Renal pelvis (tissue), 4 donors: ENCODE results near the gene TXLNA. TPM values are rescaled to one million over a fixed set of nuclear protein-coding genes. Genes with fewer than 3 reads are reported as not detected.

Experiments
- DNase-seq: peaks from one replicate; pipeline ENCODE4 v3.0.0-alpha.2; 2013
- polyA plus RNA-seq, 3 donors: library from polyadenylated mRNA; unstranded; fragments of 120-200 nt; gene quantifications; one replicate each; pipeline ENCODE4 v1.2.1, GENCODE V29; 2013; ENCODE audit not compliant: insufficient read length in 3 of 3

Gene TXLNA
- polyA plus RNA-seq, 3 donors, result 48.9 to 51.0 (median 49.2) TPM

- DNase-seq, result peak; percentile 83
These were observed 60.9 kb downstream of the TXLNA start for GRCh38 chr1:32240140-32240951.

GRCh38 chr1:32241001-32241763 is 61.7 kb downstream of the TXLNA start:
- DNase-seq, result no peak

GRCh38 chr1:32242341-32242851 is 62.9 kb downstream of the TXLNA start:
- no peak for DNase-seq

DNA sequence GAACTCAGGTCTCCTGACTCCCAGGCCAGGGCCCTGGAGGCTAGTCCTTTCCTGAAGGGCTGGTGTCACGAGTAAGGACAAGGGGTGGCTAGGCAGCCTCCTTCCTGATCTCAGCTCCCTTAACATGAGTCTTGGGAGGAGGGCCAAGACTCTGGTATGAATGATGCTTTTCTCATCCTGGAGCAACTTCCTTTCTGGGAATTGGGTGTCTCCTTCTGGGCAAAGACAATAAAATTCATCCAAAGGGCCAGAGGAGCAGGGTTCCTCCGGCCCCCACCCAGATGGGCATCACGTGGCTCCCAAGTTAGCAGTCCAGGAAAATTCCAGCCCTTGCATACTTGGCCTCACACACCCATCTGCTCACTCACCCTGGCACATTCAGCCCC is 67.4 kb downstream of the TXLNA start, which contains the start of gene FAM167B:
Gene FAM167B (plus strand): TSS at position 335 of the 386 bp plus-strand sequence. CDS start 200 bp downstream, outside the sequence.
- DNase-seq, result no peak

GRCh38 chr1:32247452-32247851 is 68.0 kb downstream of the TXLNA start:
- DNase-seq, result no peak

Other genes starting within 250 kb of the TXLNA start
- gene PTP4A2, start 241.3 kb upstream of the TXLNA start, polyA plus RNA-seq, result 100 to 1,000 TPM; 169 to 202 (median 195) TPM
- gene KHDRBS1, start 165.8 kb upstream of the TXLNA start, polyA plus RNA-seq, result 100 to 1,000 TPM; 218 to 249 (median 237) TPM
- 10 to 100 TPM; 20.4 to 24.0 (median 22.5) TPM for gene TMEM39B, start 106.7 kb upstream of the TXLNA start, polyA plus RNA-seq
- gene KPNA6, start 71.6 kb upstream of the TXLNA start, polyA plus RNA-seq, result 10 to 100 TPM; 26.4 to 38.7 (median 38.0) TPM
- 10 to 100 TPM; 26.7 to 29.5 (median 27.1) TPM for gene CCDC28B, start 20.9 kb downstream of the TXLNA start, polyA plus RNA-seq
- gene IQCC, start 26.0 kb downstream of the TXLNA start, polyA plus RNA-seq, result 10 to 100 TPM in 1 of 3 donors, 1 to 10 TPM in 2; 6.6 to 11.4 (median 9.3) TPM
- 1 to 10 TPM in 2 of 3 donors, under 1 TPM in 1; 0.60 to 2.2 (median 2.1) TPM for gene DCDC2B, start 29.4 kb downstream of the TXLNA start, polyA plus RNA-seq
- 10 to 100 TPM; 24.6 to 31.9 (median 28.2) TPM for gene TMEM234, start 42.7 kb downstream of the TXLNA start, polyA plus RNA-seq
- gene EIF3I, start 42.7 kb downstream of the TXLNA start, polyA plus RNA-seq, result 100 to 1,000 TPM; 146 to 171 (median 152) TPM
- gene FAM167B, start 67.5 kb downstream of the TXLNA start, polyA plus RNA-seq, result 10 to 100 TPM in 2 of 3 donors, 1 to 10 TPM in 1; 8.5 to 10.5 (median 10.3) TPM
- gene LCK, start 71.6 kb downstream of the TXLNA start, polyA plus RNA-seq, result 1 to 10 TPM; 4.2 to 6.5 (median 5.0) TPM
- 100 to 1,000 TPM; 179 to 241 (median 186) TPM for gene HDAC1, start 112.4 kb downstream of the TXLNA start, polyA plus RNA-seq
- gene MARCKSL1, start 156.6 kb downstream of the TXLNA start, polyA plus RNA-seq, result 100 to 1,000 TPM; 384 to 512 (median 486) TPM
- 10 to 100 TPM in 2 of 3 donors, 1 to 10 TPM in 1; 5.5 to 13.2 (median 11.4) TPM for gene FAM229A, start 182.8 kb downstream of the TXLNA start, polyA plus RNA-seq
- gene TSSK3, start 182.9 kb downstream of the TXLNA start, polyA plus RNA-seq, result 1 to 10 TPM; 2.1 to 9.6 (median 8.7) TPM
- 10 to 100 TPM; 60.2 to 70.6 (median 67.1) TPM for gene BSDC1, start 214.8 kb downstream of the TXLNA start, polyA plus RNA-seq